Panc1 (cell line): ENCODE data around the gene SNRPA1.

ENCODE experiments used
- POLR2AphosphoS5 ChIP-seq: IDR thresholded peaks from 2 replicates; pipeline ENCODE4 v1.6.1; 2012; ENCODE audit warnings: mild to moderate bottlenecking, low read depth, low read length, moderate library complexity
- SIN3A ChIP-seq: IDR thresholded peaks from 2 replicates; pipeline ENCODE4 v1.6.1; 2012; ENCODE audit warnings: low read depth, mild to moderate bottlenecking, low read length, moderate library complexity, borderline replicate concordance; ENCODE audit not compliant: insufficient read depth
- TCF7L2 ChIP-seq: IDR thresholded peaks from 2 replicates; pipeline ENCODE4 v1.6.1; 2011; ENCODE audit warnings: mild to moderate bottlenecking, low read depth, low read length, inconsistent platforms
- TF ChIP-seq, protein P1 (sequence below): fragments of 450-650 bp; IDR thresholded peaks from 2 replicates; pipeline ENCODE4 v1.5.1; 2017; ENCODE audit warnings: mild to moderate bottlenecking
- TF ChIP-seq, protein P2 (sequence below), 2 experiments: IDR thresholded peaks; 2 replicates each; pipeline ENCODE4 v1.6.1; 2011 to 2012; ENCODE audit warnings: low read depth in 2 of 2, control low read depth in 1 of 2, low read length in 1 of 2, mild to moderate bottlenecking in 1 of 2, moderate library complexity in 1 of 2; ENCODE audit not compliant: insufficient read depth in 1 of 2

DNA sequence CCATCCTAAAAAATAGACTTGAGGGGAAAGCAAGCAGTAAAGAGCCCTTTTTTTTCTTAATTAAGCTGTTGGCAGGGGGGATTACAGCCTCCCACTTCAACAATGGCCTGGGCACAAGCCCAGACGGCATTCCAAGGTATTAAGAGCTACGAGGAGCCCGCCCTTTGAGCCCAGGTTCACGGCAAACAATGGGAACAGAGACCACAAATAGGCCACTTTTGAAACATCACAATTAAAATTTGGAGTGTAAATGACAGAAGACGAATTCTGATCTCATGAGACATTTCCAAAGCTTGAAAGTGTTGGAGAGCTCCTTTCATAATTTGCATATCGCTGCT lies 52.1 kb downstream of the SNRPA1 start:
- TF ChIP-seq, protein P1, sequence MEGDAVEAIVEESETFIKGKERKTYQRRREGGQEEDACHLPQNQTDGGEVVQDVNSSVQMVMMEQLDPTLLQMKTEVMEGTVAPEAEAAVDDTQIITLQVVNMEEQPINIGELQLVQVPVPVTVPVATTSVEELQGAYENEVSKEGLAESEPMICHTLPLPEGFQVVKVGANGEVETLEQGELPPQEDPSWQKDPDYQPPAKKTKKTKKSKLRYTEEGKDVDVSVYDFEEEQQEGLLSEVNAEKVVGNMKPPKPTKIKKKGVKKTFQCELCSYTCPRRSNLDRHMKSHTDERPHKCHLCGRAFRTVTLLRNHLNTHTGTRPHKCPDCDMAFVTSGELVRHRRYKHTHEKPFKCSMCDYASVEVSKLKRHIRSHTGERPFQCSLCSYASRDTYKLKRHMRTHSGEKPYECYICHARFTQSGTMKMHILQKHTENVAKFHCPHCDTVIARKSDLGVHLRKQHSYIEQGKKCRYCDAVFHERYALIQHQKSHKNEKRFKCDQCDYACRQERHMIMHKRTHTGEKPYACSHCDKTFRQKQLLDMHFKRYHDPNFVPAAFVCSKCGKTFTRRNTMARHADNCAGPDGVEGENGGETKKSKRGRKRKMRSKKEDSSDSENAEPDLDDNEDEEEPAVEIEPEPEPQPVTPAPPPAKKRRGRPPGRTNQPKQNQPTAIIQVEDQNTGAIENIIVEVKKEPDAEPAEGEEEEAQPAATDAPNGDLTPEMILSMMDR, result no peak
- TF ChIP-seq, protein P2, sequence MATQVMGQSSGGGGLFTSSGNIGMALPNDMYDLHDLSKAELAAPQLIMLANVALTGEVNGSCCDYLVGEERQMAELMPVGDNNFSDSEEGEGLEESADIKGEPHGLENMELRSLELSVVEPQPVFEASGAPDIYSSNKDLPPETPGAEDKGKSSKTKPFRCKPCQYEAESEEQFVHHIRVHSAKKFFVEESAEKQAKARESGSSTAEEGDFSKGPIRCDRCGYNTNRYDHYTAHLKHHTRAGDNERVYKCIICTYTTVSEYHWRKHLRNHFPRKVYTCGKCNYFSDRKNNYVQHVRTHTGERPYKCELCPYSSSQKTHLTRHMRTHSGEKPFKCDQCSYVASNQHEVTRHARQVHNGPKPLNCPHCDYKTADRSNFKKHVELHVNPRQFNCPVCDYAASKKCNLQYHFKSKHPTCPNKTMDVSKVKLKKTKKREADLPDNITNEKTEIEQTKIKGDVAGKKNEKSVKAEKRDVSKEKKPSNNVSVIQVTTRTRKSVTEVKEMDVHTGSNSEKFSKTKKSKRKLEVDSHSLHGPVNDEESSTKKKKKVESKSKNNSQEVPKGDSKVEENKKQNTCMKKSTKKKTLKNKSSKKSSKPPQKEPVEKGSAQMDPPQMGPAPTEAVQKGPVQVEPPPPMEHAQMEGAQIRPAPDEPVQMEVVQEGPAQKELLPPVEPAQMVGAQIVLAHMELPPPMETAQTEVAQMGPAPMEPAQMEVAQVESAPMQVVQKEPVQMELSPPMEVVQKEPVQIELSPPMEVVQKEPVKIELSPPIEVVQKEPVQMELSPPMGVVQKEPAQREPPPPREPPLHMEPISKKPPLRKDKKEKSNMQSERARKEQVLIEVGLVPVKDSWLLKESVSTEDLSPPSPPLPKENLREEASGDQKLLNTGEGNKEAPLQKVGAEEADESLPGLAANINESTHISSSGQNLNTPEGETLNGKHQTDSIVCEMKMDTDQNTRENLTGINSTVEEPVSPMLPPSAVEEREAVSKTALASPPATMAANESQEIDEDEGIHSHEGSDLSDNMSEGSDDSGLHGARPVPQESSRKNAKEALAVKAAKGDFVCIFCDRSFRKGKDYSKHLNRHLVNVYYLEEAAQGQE (IDR thresholded peaks at IDR 0.05; ENCODE audit: insufficient read depth in 1 of 2, low read depth in 2 of 2, low read length in 1 of 2), result no peak
- no peak for TF ChIP-seq POLR2AphosphoS5
- no peak for TF ChIP-seq TCF7L2
- no peak for TF ChIP-seq SIN3A
